ENCODE measurements around the gene TUBA1A. TPM values are rescaled to one million over a fixed set of nuclear protein-coding genes. Genes with fewer than 3 reads are reported as not detected.
A peak's percentile ranks its signal among the peaks of the same experiment; 100 is the strongest.
"Not testable (repeated sequence)": the region's sequence is repeated elsewhere in the genome, so short reads cannot be mapped to it uniquely, and the experiment has no call there.

TUBA1A gene
- total and polyA plus RNA-seq, 2 experiments from 2014 or later = 189 to 424 TPM

GRCh38 chr12:49195736-49196135, 6.9 kb upstream of the TUBA1A start:
- Histone ChIP-seq H3K9me2 (ENCODE audit: insufficient read depth) (no peaks in the 10 kb centered on the region), H4K20me1 (replicated peaks; ENCODE audit: insufficient read depth) (no peaks in the 10 kb centered on the region), H3K4me2 (no peak overlapping the region), H3K27me3 (ENCODE audit: insufficient read depth) (no peaks in the 10 kb centered on the region), H3K27ac (ENCODE audit: low read depth) (no peak overlapping the region), H3K4me1 (ENCODE audit: insufficient read depth) (peaks cover 13% of the 10 kb centered on the region), H3K79me2 (replicated peaks; ENCODE audit: insufficient read depth) (no peaks in the 10 kb centered on the region), H3K36me3 (ENCODE audit: insufficient read depth) (no peaks in the 10 kb centered on the region), H2AFZ (0 out of 2 replicates have a peak overlapping the region, but pooled peaks have one; percentile 23), H3K4me3 (no peak overlapping the region), H3F3A (replicated peaks; ENCODE audit: low read depth) (no peaks in the 10 kb centered on the region)
- Mint-ChIP-seq H3K27ac (no peak overlapping the region), H3K4me3 (no peak overlapping the region), H3K4me1 (peaks cover 23% of the 10 kb centered on the region), H3K36me3 (ENCODE audit: low read depth) (no peaks in the 10 kb centered on the region), H3K9me3 (no peaks in the 10 kb centered on the region), H3K27me3 (ENCODE audit: insufficient read depth, low read depth, poor library complexity) (peaks cover 2% of the 10 kb centered on the region)
- no peak for DNase-seq (ENCODE audit: low spot score)
- no peak for ATAC-seq
- TF ChIP-seq EZH2phosphoT487 (IDR thresholded peaks at IDR 0.05; ENCODE audit: unreplicated experiment) (no peak), ZNF462 (CRISPR knock-in tag; IDR thresholded peaks at IDR 0.05) (no peak)

GRCh38 chr12:49193746-49194145, 4.9 kb upstream of the TUBA1A start:
- not testable (repeated sequence) for H3K27me3 ChIP-seq (ENCODE audit: insufficient read depth); H3K4me2 ChIP-seq; H3K4me3 Mint-ChIP-seq; DNase-seq (ENCODE audit: low spot score); H3F3A ChIP-seq (replicated peaks; ENCODE audit: low read depth); H3K9me2 ChIP-seq (ENCODE audit: insufficient read depth); ATAC-seq; H3K36me3 Mint-ChIP-seq (ENCODE audit: low read depth); H3K4me3 ChIP-seq; H3K27ac Mint-ChIP-seq; H3K79me2 ChIP-seq (replicated peaks; ENCODE audit: insufficient read depth); H3K27me3 Mint-ChIP-seq (ENCODE audit: insufficient read depth, low read depth, poor library complexity); H3K27ac ChIP-seq (ENCODE audit: low read depth); H3K36me3 ChIP-seq (ENCODE audit: insufficient read depth); H4K20me1 ChIP-seq (replicated peaks; ENCODE audit: insufficient read depth); H3K9me3 Mint-ChIP-seq; H2AFZ ChIP-seq
- H3K4me1 ChIP-seq (ENCODE audit: insufficient read depth) = peaks cover 17% of the 10 kb centered on the region
- peaks cover 20% of the 10 kb centered on the region for H3K4me1 Mint-ChIP-seq

GRCh38 chr12:49191498-49191897, 2.6 kb upstream of the TUBA1A start:
- H3K36me3 Mint-ChIP-seq (ENCODE audit: low read depth); H3K36me3 ChIP-seq (ENCODE audit: insufficient read depth); H3K27me3 Mint-ChIP-seq (ENCODE audit: insufficient read depth, low read depth, poor library complexity); H3K27me3 ChIP-seq (ENCODE audit: insufficient read depth); DNase-seq (ENCODE audit: low spot score); H3K27ac ChIP-seq (ENCODE audit: low read depth); H3K9me2 ChIP-seq (ENCODE audit: insufficient read depth); H4K20me1 ChIP-seq (replicated peaks; ENCODE audit: insufficient read depth); H3K27ac Mint-ChIP-seq; H3K4me3 Mint-ChIP-seq; H2AFZ ChIP-seq; H3F3A ChIP-seq (replicated peaks; ENCODE audit: low read depth); ATAC-seq; H3K9me3 Mint-ChIP-seq; H3K4me2 ChIP-seq; H3K4me3 ChIP-seq: not testable (repeated sequence)
- Histone ChIP-seq H3K4me1 (ENCODE audit: insufficient read depth) (peaks cover 16% of the 10 kb centered on the region), H3K79me2 (replicated peaks; ENCODE audit: insufficient read depth) (peaks cover 19% of the 10 kb centered on the region)
- peaks cover 15% of the 10 kb centered on the region for H3K4me1 Mint-ChIP-seq

All from GM23338 (cell line).